Tibial nerve (tissue), 4 donors: ENCODE data around the gene SDHD. TPM values are rescaled to one million over a fixed set of nuclear protein-coding genes. Genes with fewer than 3 reads are reported as not detected.
"Not testable (repeated sequence)": the region's sequence is repeated elsewhere in the genome, so short reads cannot be mapped to it uniquely, and the experiment has no call there.

ENCODE experiments used
- DNase-seq, 2 donors: peaks; one replicate each; pipeline ENCODE4 v3.0.0-alpha.2; 2019; ENCODE audit warnings: low spot score in 2 of 2
- H3K27ac ChIP-seq, 4 donors: fragments of 200-600 bp; sonication (generic) in 3 of 4; one replicate each; pipeline ENCODE4 v1.5.1; 2017 to 2019; ENCODE audit warnings: mild to moderate bottlenecking in 1 of 4
- H3K27me3 ChIP-seq, 2 donors: fragments of 200-600 bp; sonication (generic) in 1 of 2; one replicate each; pipeline versions ENCODE4 v1.5.1 to v1.6.0; 2017 to 2019
- H3K36me3 ChIP-seq, 3 donors: fragments of 200-600 bp; sonication (generic); one replicate each; pipeline ENCODE4 v1.5.1; 2018 to 2019
- H3K4me1 ChIP-seq, 4 donors: fragments of 200-600 bp; sonication (generic) in 3 of 4; one replicate each; pipeline ENCODE4 v1.5.1; 2017 to 2019
- H3K4me3 ChIP-seq, 4 donors: fragments of 200-600 bp; sonication (generic) in 3 of 4; one replicate each; pipeline ENCODE4 v1.5.1; 2017 to 2019; ENCODE audit warnings: mild to moderate bottlenecking in 1 of 4, moderate library complexity in 1 of 4
- H3K9me3 ChIP-seq, 4 donors: fragments of 200-600 bp; sonication (generic) in 3 of 4; one replicate each; pipeline ENCODE4 v1.5.1; 2017 to 2019
- EP300 ChIP-seq, 2 donors: sonication (generic); formaldehyde crosslinking; IDR thresholded peaks; one replicate each; pipeline ENCODE4 v1.6.1; 2017; ENCODE audit warnings: antibody characterized with exemption in 2 of 2, mild to moderate bottlenecking in 1 of 2
- POLR2A ChIP-seq, 2 donors: fragments of 450-650 bp; IDR thresholded peaks; one replicate each; pipeline ENCODE4 v1.6.1; 2017; ENCODE audit warnings: antibody characterized with exemption in 2 of 2, mild to moderate bottlenecking in 2 of 2, moderate library complexity in 2 of 2
- WGBS, 2 donors: methylation state at CpG; one replicate each; pipeline ENCODE4 v1.1.5; 2018; 5-methylcytosine and 5-hydroxymethylcytosine counted together
- total RNA-seq, 4 donors: library from RNA; depleted of rRNA; stranded (reverse); fragments of >200 nt; gene quantifications; one replicate each; pipeline ENCODE4 v1.1.0, GENCODE V29; 2016
- TF ChIP-seq, protein P1 (sequence below), 5 experiments: fragments of 200-600 bp in 3 of 5; fragments of 450-650 bp in 2 of 5; sonication (generic) in 3 of 5; IDR thresholded peaks; one replicate each; pipeline ENCODE4 v1.5.1; 2016 to 2019; ENCODE audit warnings: antibody characterized with exemption in 5 of 5, mild to moderate bottlenecking in 3 of 5, moderate library complexity in 2 of 5

SDHD gene
- total RNA-seq, 4 donors from 2014 or later, result 69.5 to 103 (median 88.3) TPM

DNA sequence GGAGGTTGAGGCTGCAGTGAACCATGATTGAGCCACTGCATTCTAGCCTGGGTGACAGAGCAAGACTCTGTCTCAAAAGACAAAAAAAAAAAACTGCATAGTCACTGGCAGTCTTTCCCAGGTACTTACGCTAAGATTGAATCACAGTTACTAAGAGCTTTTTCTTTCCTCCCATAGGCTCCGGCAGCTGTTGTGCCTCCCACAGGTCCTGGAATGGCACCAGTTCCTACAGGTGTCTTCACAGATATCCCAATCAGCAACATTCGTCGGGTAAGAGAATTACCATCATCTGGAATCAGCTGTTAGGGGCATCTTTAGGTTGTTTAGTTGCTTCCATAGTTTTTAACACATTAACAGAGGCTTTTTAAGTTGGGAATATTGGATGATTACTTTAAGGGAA is 41.7 kb upstream of the SDHD start:
- Histone ChIP-seq H3K27me3 (no peaks in the 10 kb centered on the region), H3K4me3 (no peak overlapping the region), H3K4me1 (peaks cover 0 to 5% (median 0%) of the 10 kb centered on the region in 4 donors), H3K36me3 (peaks cover 2 to 94% (median 6%) of the 10 kb centered on the region in 3 donors), H3K9me3 (no peaks in the 10 kb centered on the region), H3K27ac (no peak overlapping the region)
- 97% methylated on average over 4 of the region's 4 CpGs for WGBS, 2 donors
- DNase-seq, result no peak
- TF ChIP-seq POLR2A (IDR thresholded peaks at IDR 0.05) (no peak), EP300 (IDR thresholded peaks at IDR 0.05) (no peak)
- TF ChIP-seq, protein P1, sequence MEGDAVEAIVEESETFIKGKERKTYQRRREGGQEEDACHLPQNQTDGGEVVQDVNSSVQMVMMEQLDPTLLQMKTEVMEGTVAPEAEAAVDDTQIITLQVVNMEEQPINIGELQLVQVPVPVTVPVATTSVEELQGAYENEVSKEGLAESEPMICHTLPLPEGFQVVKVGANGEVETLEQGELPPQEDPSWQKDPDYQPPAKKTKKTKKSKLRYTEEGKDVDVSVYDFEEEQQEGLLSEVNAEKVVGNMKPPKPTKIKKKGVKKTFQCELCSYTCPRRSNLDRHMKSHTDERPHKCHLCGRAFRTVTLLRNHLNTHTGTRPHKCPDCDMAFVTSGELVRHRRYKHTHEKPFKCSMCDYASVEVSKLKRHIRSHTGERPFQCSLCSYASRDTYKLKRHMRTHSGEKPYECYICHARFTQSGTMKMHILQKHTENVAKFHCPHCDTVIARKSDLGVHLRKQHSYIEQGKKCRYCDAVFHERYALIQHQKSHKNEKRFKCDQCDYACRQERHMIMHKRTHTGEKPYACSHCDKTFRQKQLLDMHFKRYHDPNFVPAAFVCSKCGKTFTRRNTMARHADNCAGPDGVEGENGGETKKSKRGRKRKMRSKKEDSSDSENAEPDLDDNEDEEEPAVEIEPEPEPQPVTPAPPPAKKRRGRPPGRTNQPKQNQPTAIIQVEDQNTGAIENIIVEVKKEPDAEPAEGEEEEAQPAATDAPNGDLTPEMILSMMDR (IDR thresholded peaks at IDR 0.05), result no peak

DNA sequence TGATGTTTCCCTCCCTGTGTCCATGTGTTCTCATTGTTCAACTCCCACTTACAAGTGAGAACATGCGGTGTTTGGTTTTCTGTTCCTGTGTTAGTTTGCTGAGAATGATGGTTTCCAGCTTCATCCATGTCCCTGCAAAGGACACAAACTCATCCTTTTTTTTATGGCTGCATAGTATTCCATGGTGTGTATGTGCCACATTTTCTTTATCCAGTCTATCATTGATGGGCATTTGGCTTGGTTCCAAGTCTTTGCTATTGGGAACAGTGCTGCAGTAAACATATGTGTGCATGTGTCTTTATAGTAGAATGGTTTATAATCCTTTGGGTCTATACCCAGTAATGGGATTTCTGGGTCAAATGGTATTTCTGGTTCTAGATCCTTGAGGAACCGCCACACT is 40.0 kb upstream of the SDHD start:
- DNase-seq, result not testable (repeated sequence)
- 95 to 100% methylated on average over 2 of the region's 2 CpGs for WGBS, 2 donors

DNA sequence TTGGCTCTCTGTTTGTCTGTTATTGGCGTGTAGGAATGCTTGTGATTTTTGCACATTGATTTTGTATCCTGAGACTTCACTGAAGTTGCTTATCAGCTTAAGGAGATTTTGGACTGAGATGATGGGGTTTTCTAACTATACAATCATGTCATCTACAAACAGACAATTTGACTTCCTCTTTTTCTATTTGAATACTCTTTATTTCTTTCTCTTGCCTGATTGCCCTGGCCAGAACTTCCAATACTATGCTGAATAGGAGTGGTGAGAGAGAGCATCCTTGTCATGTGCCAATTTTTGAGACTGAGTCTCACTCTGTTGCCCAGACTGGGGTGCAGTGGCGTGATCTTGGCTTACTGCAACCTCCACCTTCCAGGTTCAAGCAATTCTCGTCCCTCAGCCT is 38.4 kb upstream of the SDHD start:
- H3K27ac ChIP-seq, H3K9me3 ChIP-seq, H3K27me3 ChIP-seq, H3K4me3 ChIP-seq, H3K4me1 ChIP-seq, DNase-seq: not testable (repeated sequence)
- 94 to 96% methylated on average over 3 of the region's 3 CpGs for WGBS, 2 donors
- peaks cover 2 to 93% (median 19%) of the 10 kb centered on the region in 3 donors for H3K36me3 ChIP-seq

More for the DNA sequence above, 40.0 kb upstream of the SDHD start:
- H3K4me3 ChIP-seq, H3K27me3 ChIP-seq, H3K9me3 ChIP-seq, H3K27ac ChIP-seq, H3K4me1 ChIP-seq: not testable (repeated sequence)
- H3K36me3 ChIP-seq, result peaks cover 2 to 93% (median 9%) of the 10 kb centered on the region in 3 donors

DNA sequence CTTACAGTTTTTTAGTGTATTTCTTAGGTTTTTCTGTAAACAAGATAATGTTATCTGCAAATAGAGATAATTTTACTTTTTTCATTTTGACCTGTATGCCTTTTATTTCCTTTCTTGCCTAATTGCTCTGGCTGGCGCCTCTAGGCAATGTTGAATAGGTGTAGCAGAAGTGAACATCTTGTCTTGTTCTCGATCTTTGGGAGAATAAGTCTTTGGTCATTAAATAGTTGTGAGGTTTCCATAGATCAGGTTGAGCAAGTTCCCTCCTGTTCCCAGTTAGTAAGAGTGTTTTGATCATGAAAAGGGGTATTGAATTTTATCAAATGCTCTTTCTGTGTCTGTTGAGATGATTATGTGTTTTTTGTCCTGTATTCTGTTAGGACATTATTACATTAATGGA is 36.9 kb upstream of the SDHD start:
- 46 to 50% methylated on average over 2 of the region's 2 CpGs for WGBS, 2 donors
- H3K27ac ChIP-seq, result no peak overlapping the region
- no peaks in the 10 kb centered on the region for H3K9me3 ChIP-seq
- no peaks in the 10 kb centered on the region for H3K27me3 ChIP-seq
- no peak for DNase-seq
- TF ChIP-seq EP300 (IDR thresholded peaks at IDR 0.05), result no peak
- no peak for TF ChIP-seq POLR2A (IDR thresholded peaks at IDR 0.05)
- TF ChIP-seq, protein P1 (IDR thresholded peaks at IDR 0.05), result no peak
- H3K4me3 ChIP-seq, result no peak overlapping the region
- peaks cover 2 to 93% (median 18%) of the 10 kb centered on the region in 3 donors for H3K36me3 ChIP-seq
- H3K4me1 ChIP-seq, result peaks cover 0 to 5% (median 0%) of the 10 kb centered on the region in 4 donors

DNA sequence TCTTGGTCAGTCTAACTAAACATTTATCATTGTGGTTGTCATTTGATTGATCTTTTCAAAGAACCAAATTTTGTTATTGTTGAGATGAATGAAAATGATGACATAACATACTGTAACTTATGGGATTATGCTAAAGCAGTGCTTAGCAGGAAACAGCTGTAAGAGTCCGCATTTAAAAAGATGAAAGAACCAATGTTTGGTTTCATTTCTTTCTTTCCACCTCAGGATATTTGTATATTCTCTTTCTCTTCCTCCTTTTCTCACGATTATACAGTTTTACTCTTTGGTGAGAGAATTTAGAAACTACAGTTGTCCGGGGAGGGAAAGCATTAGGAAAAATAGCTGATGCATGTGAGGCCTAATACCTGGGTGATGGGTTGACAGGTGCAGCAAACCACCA is 36.0 kb upstream of the SDHD start:
- TF ChIP-seq, protein P1 (IDR thresholded peaks at IDR 0.05), result no peak
- TF ChIP-seq POLR2A (IDR thresholded peaks at IDR 0.05) (no peak), EP300 (IDR thresholded peaks at IDR 0.05) (no peak)
- Histone ChIP-seq H3K4me1 (peaks cover 0 to 5% (median 0%) of the 10 kb centered on the region in 4 donors), H3K36me3 (peaks cover 0 to 93% (median 19%) of the 10 kb centered on the region in 3 donors), H3K27me3 (no peaks in the 10 kb centered on the region), H3K4me3 (no peak overlapping the region), H3K9me3 (no peaks in the 10 kb centered on the region), H3K27ac (no peak overlapping the region)
- no peak for DNase-seq
- WGBS, 2 donors, result 86 to 87% methylated on average over 3 of the region's 3 CpGs

DNA sequence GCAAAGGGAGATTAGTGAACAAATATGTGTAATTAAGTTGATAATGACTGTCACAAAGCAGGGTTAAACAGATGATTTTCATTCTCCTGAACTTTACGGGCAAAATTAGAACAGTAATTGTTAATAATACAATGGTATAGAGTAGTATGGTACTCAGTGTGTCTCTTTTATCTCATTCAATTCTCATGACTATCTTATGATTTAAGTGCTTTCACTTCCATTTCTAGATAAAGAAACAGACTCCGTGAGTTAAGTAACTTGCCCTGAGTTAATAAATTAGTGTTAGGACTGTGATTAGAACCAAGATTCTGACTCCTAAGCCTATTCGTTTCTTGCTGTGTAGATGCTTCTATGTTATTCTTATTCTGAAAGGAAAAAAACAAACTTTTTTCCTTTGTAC is 34.9 kb upstream of the SDHD start:
- Histone ChIP-seq H3K4me1 (peaks cover 0 to 5% (median 0%) of the 10 kb centered on the region in 4 donors), H3K4me3 (no peak overlapping the region), H3K36me3 (peaks cover 0 to 92% (median 19%) of the 10 kb centered on the region in 3 donors), H3K9me3 (no peaks in the 10 kb centered on the region), H3K27me3 (no peaks in the 10 kb centered on the region), H3K27ac (no peak overlapping the region)
- no peak for TF ChIP-seq EP300 (IDR thresholded peaks at IDR 0.05)
- TF ChIP-seq, protein P1 (IDR thresholded peaks at IDR 0.05), result no peak
- no peak for TF ChIP-seq POLR2A (IDR thresholded peaks at IDR 0.05)
- 89 to 95% methylated on average over 3 of the region's 3 CpGs for whole genome bisulfite sequencing, 2 donors
- no peak for DNase-seq
